HG03108 (cell line): ENCODE data around the gene DENND10.
A peak's percentile ranks its signal among the peaks of the same experiment; 100 is the strongest.
"Not testable (repeated sequence)": the region's sequence is repeated elsewhere in the genome, so short reads cannot be mapped to it uniquely, and the experiment has no call there.

Experiments
- ATAC-seq: cut with Tn5 transposase; IDR thresholded peaks from one replicate; pipeline ENCODE4 v1.9.1; 2021; ENCODE audit warnings: moderate library complexity; ENCODE audit not compliant: unreplicated experiment

DENND10 gene

GRCh38 chr10:119131512-119132240 is 27.8 kb downstream of the DENND10 start:
- ATAC-seq = peak; percentile 59

GRCh38 chr10:119132521-119133345 is 28.8 kb downstream of the DENND10 start:
- no peak for ATAC-seq

GRCh38 chr10:119133949-119134348 is 30.0 kb downstream of the DENND10 start:
- ATAC-seq = no peak

DNA sequence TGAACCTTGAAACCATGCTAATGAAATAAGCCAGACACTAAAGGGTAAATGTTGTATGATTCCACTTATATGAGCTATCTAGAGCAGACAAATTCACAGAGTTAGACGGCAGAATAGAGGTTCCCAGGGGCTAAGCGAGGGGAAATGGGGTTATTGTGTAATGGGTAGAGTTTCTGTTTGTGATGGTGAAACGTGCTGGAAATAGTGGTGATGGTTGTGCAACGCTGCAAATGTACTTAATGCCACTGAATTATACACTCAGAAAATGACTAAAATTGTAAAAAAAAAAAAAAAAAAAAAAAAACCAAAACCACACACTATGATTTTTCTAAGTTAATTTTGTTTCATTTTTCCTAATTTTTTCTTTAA is 31.6 kb downstream of the DENND10 start:
- ATAC-seq = no peak

GRCh38 chr10:119136084-119136483 is 32.2 kb downstream of the DENND10 start:
- ATAC-seq = no peak

DNA sequence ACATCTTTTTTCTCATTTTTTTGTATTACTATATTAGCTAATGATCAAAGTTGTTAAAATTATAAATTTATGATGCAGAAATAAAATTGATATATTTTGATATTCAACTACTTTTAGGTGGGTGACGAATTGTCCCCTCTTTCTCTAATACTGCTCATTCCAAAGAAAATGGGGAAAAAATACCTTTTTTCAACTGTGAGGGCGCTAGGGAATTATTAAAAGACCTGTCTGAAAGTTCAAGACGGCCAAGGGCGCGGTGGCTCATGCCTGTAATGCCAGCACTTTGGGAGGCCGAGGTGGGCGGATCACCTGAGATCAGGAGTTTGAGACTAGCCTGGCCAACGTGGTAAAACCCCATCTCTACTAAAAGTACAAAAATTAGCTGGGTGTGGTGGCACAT is 34.0 kb downstream of the DENND10 start:
- not testable (repeated sequence) for ATAC-seq

DNA sequence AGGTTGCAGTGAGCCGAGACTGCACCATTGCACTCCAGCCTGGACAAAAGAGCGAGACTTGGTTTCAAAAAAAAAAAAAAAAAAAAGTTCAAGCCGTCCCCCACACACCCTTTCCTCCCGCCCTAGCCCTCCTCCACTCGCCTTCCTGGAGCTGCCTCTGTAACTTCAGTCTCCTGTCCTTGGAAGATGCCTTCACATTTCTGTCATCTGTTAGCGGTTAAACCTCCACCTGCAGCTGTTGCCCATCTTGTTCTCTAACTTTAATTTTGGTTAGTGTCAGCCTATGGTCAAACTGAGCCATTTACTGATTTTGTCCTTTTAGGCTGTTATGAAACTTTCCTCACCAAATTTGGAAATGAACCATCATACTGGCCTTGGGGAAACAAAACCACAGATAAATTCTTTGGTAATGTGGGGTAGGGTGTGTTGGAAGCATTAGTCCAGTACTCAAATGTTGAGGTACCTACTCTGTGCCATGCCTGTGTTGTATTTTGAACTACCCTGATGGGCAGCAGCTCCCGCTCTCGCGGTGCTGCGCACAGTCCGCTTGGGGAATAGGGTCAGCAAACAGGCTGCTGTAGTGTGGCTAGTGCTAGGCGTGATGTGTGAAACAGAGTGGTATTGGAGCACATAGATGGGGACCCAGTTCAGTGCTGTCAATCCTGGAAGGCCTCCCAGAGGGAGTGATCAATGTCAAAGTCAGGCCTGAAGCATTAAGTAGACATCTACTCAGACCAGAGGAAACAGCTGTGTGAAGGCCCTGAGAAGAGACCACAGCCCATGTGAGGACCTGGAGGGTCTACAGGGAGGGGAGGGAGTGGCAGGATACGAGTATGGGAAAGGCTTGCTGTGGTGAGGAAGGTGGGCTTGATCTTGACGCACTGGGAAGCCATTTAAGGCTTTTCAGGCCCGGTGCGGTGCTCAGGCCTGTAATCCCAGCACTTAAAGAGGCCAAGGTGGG is 34.7 kb downstream of the DENND10 start:
- no peak for ATAC-seq

DNA sequence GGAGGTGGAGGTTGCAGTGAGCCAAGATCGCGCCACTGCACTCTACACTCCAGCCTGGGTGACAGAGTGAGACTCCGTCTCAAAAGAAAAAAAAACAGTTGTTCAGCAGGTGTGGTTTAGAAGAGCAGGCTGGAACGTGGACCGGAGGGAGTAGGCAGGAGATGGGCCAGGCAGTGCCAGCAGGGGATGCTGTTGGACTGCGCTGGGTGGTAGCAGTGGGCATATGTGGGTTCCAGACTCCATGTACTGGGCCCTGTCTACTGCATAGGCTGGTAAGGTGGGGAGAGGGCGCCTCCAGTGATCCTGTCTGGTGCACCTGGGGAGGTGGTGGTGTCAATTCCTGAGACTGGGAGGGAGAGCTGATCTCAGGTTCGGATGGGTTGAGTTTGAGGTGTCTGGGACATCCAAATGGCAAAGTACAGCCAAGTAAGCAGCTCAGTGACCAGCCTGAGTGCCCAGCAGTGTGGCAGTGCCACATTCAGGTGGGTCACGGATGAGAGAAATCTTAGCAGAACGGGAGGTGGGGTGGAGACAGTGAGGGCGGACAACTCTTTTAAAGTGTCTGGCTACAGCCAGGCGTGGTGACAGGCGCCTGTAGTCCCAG is 35.7 kb downstream of the DENND10 start:
- ATAC-seq = no peak

GRCh38 chr10:119140603-119141245 is 36.8 kb downstream of the DENND10 start:
- no peak for ATAC-seq

- no peak for ATAC-seq
These were observed 39.7 kb downstream of the DENND10 start for GRCh38 chr10:119143657-119144056.

- no peak for ATAC-seq
These were observed 45.2 kb downstream of the DENND10 start for GRCh38 chr10:119149157-119149556.

- no peak for ATAC-seq
These were observed 45.8 kb downstream of the DENND10 start for GRCh38 chr10:119149729-119150128.

- ATAC-seq = not testable (repeated sequence)
These were observed 47.7 kb downstream of the DENND10 start for GRCh38 chr10:119151601-119152000.

- no peak for ATAC-seq
These were observed 49.1 kb downstream of the DENND10 start for GRCh38 chr10:119153041-119153440.

DNA sequence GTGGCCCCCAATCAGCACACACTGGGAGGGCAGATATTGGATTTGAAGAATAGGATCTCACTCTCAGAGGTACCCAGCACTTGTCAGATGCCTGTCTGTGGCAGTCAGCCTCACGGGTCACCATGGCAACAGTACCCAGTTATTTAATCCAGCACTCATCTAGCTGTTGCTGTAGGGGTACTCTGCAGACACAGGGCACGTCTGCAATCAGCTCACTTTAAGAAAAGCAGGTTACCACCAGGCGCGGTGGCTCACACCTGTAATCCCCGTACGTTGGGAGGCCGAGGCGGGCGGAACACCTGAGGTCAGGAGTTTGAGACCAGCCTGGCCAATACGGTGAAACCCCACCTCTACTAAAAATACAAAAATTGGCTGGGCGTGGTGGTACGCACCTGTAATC is 49.7 kb downstream of the DENND10 start:
- no peak for ATAC-seq

DNA sequence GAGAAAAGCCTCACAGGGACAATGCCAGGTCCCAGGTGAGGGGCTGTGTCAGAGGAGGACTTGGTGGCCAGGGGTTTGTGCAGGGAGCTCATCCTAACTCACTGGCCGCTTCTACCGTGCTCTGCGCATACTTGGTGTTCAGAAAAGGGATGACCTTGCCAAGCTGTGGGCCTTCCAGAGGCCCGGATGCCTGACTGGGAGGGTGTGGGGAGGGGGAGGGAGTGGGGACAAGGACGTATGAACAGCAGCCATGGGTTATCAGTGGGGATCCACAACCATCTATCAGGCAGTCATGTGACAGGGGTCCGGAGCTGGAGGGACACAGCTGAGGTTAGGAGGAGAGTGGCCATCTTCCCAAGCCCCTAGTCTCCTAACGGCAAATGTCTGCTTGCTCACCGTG is 55.4 kb downstream of the DENND10 start:
- no peak for ATAC-seq

GRCh38 chr10:119161680-119162451 is 58.0 kb downstream of the DENND10 start:
- ATAC-seq = no peak

- no peak for ATAC-seq
These were observed 58.7 kb downstream of the DENND10 start for GRCh38 chr10:119162452-119163092.
